ENCODE data around the gene DDC.

DDC gene

DNA sequence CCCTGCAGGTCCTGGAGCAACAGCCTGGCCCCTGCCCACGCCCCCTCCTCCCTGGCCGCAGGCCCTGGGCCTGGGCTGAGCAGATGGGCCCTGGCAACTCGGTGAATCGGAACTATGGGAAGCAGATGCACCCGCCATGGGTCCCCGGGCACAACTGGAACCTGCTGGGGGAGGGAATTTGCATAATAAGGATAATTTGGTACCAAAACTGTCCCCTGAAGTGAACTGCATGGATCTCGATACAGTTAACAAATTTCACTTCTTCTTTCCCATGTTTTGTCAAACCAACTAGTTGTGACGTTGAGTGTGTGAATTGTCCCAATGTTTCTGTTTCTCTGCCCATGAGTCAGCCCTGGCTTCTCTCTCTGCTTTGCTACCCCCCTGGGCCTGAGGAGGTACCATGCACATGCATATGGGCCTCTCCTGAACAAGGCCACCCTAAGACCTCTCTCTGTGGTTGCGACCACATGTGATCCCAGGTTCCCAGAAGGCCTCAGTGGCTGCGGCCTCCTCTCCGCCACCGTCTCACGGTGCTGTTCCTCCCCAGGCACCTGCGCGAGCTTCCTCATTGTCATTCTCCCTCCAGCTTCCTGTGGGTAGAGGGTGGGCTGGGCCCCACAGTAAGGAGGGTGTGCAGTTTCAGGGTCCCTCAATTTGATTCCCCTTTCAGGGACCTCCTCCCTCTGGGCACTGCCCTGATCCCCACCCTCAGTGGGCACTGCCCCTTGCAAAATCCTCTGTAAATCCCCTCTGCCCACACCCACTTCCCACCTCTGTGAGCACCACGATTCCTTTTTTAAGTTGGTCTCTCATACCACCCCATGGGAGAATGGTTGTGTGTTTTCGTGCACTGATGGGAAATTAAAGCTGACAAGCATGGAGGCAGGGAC, 155.1 kb downstream of the DDC start:
- no peak for DNase-seq

All from RPMI8226 (cell line).